Nephron (organoid): ENCODE results near the gene FXYD4.
A peak's percentile ranks its signal among the peaks of the same experiment; 100 is the strongest.

Source experiments
- H3K27ac Mint-ChIP-seq, 3 experiments: 2 replicates each; pipeline ENCODE4 v1.8.0; 2020; ENCODE audit warnings: mixed read lengths in 3 of 3, mild to moderate bottlenecking in 2 of 3, moderate library complexity in 1 of 3
- H3K27me3 Mint-ChIP-seq: 2 replicates; pipeline ENCODE4 v1.8.0; 2021; ENCODE audit warnings: low read depth, mild to moderate bottlenecking, moderate library complexity, mixed read lengths
- H3K36me3 Mint-ChIP-seq: 2 replicates; pipeline ENCODE4 v1.8.0; 2020; ENCODE audit warnings: low read depth, mixed read lengths
- H3K4me1 Mint-ChIP-seq: 2 replicates; pipeline ENCODE4 v1.8.0; 2020; ENCODE audit warnings: mixed read lengths
- H3K4me3 Mint-ChIP-seq, 3 experiments: 2 replicates each; pipeline ENCODE4 v1.8.0; 2020; ENCODE audit warnings: mild to moderate bottlenecking in 3 of 3, mixed read lengths in 3 of 3, moderate library complexity in 2 of 3
- H3K9me3 Mint-ChIP-seq: 2 replicates; pipeline ENCODE4 v1.8.0; 2020; ENCODE audit warnings: mixed read lengths
- CTCF ChIP-seq, 3 experiments: fragments of 200-600 bp; sonication (generic); IDR thresholded peaks; one replicate each; pipeline ENCODE4 v1.5.0; 2021; ENCODE audit warnings: antibody characterized with exemption in 3 of 3; ENCODE audit not compliant: unreplicated experiment in 3 of 3

FXYD4 gene

GRCh38 chr10:43398939-43399319 lies 27.5 kb downstream of the FXYD4 start:
- peak overlapping the region in 1 of 3 experiments; percentile 56 for H3K27ac Mint-ChIP-seq
- no peaks in the 10 kb centered on the region for H3K9me3 Mint-ChIP-seq
- no peaks in the 10 kb centered on the region for H3K27me3 Mint-ChIP-seq
- peak overlapping the region in 2 of 3 experiments; percentile 40 to 90 for H3K4me3 Mint-ChIP-seq
- H3K4me1 Mint-ChIP-seq = peaks cover 55% of the 10 kb centered on the region
- no peak for TF ChIP-seq CTCF (IDR thresholded peaks at IDR 0.05; ENCODE audit: unreplicated experiment in 3 of 3)
- peaks cover 19% of the 10 kb centered on the region for H3K36me3 Mint-ChIP-seq

DNA sequence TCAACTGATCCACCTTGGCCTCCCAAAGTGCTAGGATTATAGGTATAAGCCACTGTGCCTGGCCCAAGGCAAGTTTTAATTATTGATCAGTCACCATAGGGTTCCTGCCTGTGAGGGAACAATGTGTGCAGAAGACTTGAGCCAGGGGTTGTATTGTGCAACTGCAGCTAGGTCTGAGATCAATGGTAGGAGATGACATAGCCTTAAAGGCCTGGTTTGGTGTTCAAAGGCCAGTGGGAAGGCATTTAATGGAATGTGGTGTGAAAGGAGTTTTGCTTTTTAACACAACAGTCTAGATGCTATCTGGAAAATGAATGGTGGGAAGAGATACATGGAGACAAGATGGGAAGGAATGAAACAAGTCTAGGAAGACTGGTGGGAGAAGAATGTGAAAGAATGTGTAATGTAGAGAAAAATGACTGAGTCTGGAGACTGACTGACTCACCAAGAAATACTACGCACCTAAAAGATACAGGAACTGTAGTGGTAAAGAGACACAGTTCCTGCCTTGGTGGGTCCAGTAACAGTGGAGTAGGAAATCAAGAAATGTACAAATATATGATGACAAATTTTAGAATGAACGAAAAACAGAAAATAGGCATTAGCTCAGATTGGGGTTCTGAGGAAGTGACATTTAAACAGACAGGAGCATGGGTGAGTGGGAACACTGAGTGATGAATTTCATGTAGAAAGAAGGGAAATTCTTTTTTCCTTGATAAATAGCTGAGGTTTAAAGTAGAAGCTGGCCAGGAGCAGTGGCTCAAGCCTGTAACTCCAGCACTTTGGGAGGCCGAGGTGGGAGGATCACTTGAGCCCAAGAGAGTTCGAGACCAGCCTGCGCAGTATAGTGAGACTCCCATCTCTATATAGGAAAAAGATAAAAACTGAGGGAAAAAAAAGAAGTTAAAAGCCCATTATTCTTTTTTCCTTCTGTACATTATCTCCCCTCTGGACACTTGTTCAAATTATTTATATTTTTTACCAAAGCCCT lies 28.2 kb downstream of the FXYD4 start:
- Mint-ChIP-seq H3K36me3 (peaks cover 18% of the 10 kb centered on the region), H3K27me3 (no peaks in the 10 kb centered on the region), H3K27ac (peak overlapping the region in 1 of 3 experiments; percentile 37), H3K9me3 (no peaks in the 10 kb centered on the region), H3K4me3 (peak overlapping the region in 1 of 3 experiments; percentile 0), H3K4me1 (peaks cover 54% of the 10 kb centered on the region)
- no peak for TF ChIP-seq CTCF (IDR thresholded peaks at IDR 0.05; ENCODE audit: unreplicated experiment in 3 of 3)

DNA sequence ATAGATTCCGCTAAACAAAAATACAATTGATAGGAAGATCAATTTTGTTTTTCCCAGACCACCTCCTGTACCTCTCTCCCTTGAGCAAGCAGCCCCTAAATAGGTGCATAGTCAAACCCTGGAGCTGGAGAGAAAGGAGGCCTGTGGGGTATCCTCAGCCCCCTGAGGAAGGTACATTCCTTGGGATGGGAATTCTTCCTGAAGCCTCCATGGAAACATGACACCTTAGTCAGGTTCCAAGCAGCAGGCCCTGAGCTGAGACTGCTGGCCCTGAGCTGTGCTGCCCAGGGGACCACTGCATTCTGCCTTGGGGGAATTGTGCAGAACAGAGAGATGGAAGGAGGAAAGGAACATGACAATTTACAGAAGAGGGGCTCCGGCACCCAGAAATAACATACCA lies 30.2 kb downstream of the FXYD4 start:
- Mint-ChIP-seq H3K4me3 (peak overlapping the region in 1 of 3 experiments; percentile 26), H3K4me1 (peaks cover 54% of the 10 kb centered on the region), H3K27me3 (no peaks in the 10 kb centered on the region)

DNA sequence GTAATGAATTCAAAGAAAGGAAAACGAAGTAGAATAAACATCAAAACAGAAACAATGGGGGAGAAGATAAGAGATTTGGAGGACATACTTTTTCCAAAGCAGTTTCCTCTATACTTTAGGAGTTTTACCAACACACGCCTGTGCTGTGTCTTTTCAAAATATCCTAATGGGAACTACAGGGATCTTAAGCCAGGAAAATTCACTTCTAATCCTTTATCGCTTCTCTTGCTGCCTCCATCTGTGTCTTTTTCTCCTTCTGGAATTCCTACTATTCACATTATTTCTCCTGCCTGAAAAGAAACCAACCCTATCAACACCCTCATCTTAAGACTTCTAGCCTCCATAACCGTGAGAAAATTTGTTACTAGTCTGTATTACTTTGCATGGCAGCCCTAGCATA lies 30.7 kb downstream of the FXYD4 start:
- Mint-ChIP-seq H3K27ac (peak overlapping the region in 1 of 3 experiments; percentile 14), H3K4me3 (peak overlapping the region in 1 of 3 experiments; percentile 2)

More for the DNA sequence above, 30.2 kb downstream of the FXYD4 start:
- H3K9me3 Mint-ChIP-seq = no peaks in the 10 kb centered on the region
- peak overlapping the region in 1 of 3 experiments; percentile 61 for H3K27ac Mint-ChIP-seq
- H3K36me3 Mint-ChIP-seq = peaks cover 15% of the 10 kb centered on the region
- TF ChIP-seq CTCF (IDR thresholded peaks at IDR 0.05; ENCODE audit: unreplicated experiment in 3 of 3) = no peak

GRCh38 chr10:43402880-43403452 lies 31.5 kb downstream of the FXYD4 start:
- H3K27ac Mint-ChIP-seq = peak overlapping the region in 1 of 3 experiments; percentile 58
- H3K9me3 Mint-ChIP-seq = no peaks in the 10 kb centered on the region
- H3K27me3 Mint-ChIP-seq = no peaks in the 10 kb centered on the region
- peak overlapping the region in 2 of 3 experiments; percentile 15 to 42 for H3K4me3 Mint-ChIP-seq
- no peak for TF ChIP-seq CTCF (IDR thresholded peaks at IDR 0.05; ENCODE audit: unreplicated experiment in 3 of 3)
- peaks cover 15% of the 10 kb centered on the region for H3K36me3 Mint-ChIP-seq
- H3K4me1 Mint-ChIP-seq = peaks cover 45% of the 10 kb centered on the region

More for the DNA sequence above, 30.7 kb downstream of the FXYD4 start:
- Mint-ChIP-seq H3K9me3 (no peaks in the 10 kb centered on the region), H3K4me1 (peaks cover 52% of the 10 kb centered on the region), H3K27me3 (no peaks in the 10 kb centered on the region), H3K36me3 (peaks cover 15% of the 10 kb centered on the region)
- TF ChIP-seq CTCF (IDR thresholded peaks at IDR 0.05; ENCODE audit: unreplicated experiment in 3 of 3) = no peak
